Fibroblast of the conjunctiva (primary cell): Measurements from ENCODE around the gene PROP1.
"Not testable (repeated sequence)": the region's sequence is repeated elsewhere in the genome, so short reads cannot be mapped to it uniquely, and the experiment has no call there.

Experiments
- DNase-seq: peaks from one replicate; pipeline ENCODE4 v3.0.0-alpha.2; 2010; ENCODE audit warnings: low read depth

The PROP1 gene

DNA sequence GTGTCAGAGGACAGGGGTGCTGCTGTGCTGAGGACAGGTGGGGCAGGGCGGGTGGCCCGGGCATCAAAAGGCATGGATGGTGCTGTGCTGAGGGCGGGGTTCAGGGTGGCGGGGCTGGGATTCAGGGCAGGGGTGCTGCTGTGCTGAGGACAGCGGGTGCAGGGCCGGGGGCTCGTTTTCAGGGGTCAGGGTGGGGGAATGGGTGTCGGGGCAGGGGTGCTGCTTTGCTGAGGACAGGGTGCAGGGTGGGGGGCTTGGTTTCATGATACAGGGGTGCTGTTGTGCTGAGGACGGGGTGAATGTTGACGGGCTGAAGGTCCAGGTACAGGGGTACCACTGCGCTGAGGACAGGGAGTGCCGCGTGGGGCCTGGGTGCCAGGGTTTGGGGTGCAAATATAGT lies 50.9 kb downstream of the PROP1 start:
- not testable (repeated sequence) for DNase-seq

- not testable (repeated sequence) for DNase-seq
Observed at GRCh38 chr5:177943805-177944736, 52.0 kb downstream of the PROP1 start.

DNA sequence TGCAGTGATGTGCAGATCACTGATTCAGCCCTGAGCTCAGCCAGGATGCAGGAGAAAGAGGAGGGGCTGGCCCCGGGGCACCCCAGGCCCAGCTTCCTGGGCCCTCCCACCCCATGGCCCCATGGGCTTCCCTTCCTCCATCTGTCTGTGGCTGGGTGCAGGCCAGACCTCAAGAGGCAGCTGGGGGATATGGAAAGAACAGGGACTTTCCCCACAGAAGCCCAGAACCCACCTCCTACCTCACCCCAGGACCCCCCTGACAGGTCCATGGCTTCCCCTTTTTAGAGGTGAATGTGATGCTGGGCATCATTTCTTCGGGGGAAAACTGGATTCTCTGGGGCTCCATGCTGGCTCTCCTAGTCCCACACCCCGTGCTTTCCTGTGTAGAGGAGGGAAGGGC lies 53.1 kb downstream of the PROP1 start:
- DNase-seq = not testable (repeated sequence)
